Measurements from ENCODE around the gene TRIM9.
"Not testable (repeated sequence)": the region's sequence is repeated elsewhere in the genome, so short reads cannot be mapped to it uniquely, and the experiment has no call there.

TRIM9 gene

DNA sequence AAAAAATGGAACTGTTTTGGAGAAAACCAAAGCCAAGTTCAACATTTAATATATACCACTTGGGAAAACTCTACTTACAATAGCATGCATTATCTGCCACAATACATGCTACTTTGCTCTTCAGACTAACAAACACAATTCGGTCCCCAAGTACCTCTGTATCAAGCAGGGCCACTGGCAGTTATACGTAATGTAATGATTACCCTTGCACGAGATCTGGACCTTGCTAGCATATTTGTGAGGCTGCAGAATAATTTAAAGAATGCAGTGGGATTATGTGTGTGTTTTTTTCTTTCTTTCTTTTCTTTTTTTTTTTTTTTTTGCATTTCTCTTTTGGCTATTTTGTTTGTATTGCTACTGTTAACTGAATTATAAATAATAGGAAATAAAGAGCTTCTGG, 127.8 kb downstream of the TRIM9 start:
- DNase-seq: no peak

DNA sequence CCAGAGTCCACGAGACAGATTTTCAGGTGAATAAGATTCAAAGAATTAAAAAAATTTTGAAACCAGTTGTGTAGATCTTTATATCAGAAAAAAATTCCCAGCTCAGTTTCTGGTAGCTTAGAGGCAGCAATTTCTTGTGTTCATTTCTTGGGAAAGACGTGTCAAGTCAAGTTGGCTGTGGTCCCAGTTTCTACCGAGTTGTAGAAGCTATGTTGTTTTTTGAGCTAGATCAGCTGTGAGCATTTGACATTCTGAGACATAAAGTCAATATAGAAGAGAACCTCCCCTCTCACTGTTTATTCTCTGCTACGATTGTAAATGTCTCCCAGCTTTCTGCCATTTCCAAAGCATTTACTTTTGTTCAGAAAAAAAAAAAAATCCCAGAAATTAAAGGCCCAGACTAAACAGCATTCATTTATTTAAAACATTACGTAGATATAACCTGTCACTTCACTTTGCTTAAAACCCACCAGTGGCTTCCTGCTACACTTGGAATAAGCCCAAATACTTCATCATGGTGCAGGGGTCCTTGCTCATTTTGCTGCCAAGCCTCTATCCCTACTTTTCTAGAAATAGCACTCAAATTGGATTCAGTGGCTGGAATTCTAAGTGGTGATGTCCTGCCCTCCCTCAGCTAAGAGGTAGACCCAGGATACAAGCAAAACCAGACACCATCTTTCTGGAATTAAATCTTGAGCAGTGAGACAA, 130.1 kb downstream of the TRIM9 start:
- DNase-seq: peak in 22 of 58 donors; percentile 7 to 78 (median 37)

DNA sequence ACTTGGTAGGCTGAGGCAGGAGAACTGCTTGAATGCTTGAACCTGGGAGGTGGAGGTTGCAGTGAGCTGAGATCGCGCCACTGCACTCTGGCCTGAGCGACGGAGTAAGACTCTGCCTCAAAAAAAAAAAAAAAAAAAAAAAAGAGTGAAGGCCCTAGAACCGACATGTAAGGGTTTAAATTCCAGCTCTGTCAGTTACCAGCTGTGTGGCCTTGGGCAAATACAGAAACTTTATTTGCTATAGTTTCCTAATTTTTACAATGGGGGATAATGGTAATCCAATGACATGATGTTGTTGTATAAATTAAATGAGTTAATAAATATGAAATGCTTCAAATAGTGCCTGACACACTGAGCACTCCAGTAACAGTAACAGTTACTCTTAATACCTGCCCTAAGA, 131.0 kb downstream of the TRIM9 start:
- DNase-seq: no peak

DNA sequence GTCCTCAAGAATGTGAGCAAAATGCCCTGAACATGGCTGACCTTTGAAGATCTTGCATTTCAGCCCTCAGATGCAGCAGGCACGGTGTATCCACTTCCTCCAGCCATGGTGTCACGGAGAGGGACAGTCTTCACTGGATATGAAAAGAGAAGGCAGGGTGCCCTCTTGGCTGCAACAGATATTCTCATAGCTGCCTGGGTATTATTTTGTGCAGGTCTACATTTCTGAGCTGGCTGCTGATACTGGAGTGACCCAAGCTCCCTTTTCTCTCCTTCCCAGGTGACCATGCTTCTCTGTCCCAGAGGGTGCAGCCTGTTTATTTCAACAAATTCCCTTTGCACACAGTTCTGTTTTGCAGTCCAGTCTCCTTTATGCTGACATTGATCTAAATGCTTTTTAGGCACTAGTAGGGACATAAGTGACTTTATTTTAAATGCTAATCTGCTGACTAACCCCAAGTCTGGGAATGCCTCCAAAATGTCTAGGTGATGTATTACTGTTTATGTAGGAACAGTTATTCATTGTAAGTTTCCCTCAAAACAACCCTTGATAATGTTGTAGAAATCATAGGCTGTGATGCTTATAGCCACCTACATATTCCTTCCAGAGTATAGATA, 133.2 kb downstream of the TRIM9 start:
- DNase-seq: peak in 4 of 58 donors; percentile 10 to 41 (median 12)

DNA sequence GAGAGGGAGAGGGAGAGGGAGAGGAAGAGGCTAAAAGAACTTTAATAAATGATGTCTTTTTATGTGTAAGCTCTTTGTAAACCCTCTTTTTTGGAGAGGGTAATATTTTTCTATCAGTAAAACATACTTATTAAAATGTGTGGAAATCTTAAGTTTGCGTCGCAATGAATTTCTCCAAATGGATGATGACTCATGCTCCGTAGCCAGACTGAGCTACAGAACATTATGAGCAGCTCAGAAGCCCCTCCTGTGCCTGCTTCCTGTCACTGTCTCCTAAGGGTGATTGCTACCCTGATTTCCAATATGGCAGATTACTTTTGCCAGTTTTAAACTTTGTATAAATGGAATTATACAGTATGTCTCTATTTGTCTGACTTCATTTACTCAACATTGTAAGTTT, 137.6 kb downstream of the TRIM9 start:
- peak in 1 of 58 donors; percentile 8 for DNase-seq

DNA sequence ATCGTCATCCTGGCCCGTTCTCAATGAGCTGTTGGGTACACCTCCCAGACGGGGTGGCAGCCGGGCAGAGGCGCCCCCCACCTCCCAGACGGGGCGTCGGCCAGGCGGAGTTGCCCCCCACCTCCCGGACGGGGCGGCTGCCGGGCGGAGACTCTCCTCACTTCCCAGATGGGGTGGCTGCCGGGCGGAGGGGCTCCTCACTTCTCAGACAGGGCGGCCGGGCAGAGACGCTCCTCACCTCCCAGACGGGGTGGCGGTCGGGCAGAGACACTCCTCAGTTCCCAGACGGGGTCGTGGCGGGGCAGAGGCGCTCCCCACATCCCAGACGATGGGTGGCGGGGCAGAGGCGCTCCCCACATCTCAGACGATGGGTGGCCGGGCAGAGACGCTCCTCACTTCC, 138.5 kb downstream of the TRIM9 start:
- not testable (repeated sequence) for DNase-seq

DNA sequence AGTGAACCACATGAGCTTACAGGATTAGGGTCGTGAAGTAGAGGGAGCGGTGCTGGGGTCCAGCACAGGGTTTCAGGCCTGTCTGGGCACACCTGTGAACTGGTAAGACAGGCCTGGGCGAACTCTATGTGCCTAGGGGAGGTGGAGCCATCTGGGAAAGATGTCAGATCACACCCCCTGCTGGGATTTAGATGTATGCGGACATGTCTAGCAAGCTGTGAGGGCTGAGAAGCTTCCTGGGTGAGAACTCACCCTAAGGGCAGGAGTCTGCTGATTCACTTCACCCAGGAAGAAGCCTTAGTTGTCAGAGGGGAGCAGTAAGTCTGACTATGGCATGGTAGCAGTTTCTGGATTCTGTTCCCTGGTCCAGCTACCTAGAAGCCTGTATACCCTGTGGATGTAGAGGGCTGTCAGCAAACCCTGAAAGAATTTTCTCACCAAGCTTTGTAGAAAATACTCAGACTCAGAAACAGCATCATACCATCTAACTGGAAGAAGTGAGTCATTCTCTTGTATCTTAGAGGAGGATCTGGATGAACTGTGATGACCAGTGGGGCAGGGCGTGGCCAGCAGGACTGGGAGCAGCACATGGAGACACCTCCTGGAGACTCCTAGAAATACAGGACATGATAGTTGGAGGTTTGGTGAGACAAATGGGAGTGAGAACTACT, 139.4 kb downstream of the TRIM9 start:
- DNase-seq: peak in 9 of 58 donors; percentile 5 to 56 (median 24)

DNA sequence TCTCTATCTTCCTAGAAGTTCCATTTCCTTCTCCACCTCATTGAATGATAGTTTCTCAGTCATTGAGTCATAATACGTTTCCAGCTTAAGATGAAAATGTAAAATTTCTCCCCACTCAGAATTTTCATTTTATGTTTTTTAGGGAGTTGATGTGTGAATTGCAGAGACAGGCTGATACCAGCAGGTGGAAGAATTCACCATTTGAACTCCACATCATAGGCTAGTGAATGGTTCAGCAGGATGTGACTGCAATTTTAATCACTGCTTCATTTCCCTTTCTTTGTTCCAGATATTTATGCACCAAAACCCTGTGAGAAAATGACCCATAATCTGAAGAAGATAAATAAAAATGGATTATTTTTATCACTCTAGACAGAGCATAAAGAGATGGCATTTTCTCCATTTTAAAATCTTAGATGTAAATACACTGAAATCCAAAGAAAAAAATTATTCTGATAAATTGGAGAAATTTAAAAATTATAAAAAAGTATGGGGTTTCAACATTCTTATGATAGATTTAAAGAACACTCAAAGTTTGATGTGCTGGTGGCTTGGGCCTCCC, 140.0 kb downstream of the TRIM9 start:
- DNase-seq: peak in 3 of 58 donors; percentile 24 to 70 (median 65)

DNA sequence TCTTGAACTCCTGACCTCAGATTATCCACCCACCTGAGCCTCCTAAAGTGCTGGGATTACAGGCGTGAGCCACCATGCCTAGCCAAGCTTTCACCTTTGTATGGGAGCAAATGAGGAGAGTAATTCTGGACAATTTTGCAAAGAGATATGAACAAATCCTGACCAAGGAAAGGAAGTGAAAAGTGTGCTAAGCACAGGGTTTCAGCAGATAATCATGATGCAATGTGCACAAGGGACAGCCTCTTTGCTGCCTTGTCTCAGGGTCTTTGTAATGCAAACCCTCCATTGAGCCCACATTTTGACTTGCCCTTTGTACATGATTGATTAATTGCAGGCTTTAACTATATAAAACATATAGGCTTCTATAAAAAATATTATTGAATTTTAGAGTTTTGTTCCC, 141.4 kb downstream of the TRIM9 start:
- no peak for DNase-seq

DNA sequence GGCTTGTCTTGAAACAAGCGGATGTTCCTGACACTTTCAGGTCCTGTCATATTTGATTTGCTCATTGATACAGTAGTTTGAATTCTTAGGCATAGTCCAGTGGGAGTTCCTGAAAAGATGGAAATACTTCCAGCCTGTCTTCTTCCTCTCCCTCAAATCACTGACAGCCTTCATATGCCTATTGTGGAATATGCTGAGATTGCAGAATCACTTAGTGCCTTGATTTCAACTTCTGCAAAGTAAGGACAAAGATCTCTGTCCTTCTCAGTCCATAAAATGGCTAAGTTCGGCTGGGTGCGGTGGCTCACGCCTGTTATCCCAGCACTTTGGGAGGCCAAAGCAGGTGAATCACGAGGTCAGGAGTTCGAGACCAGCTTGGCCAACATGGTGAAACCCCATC, 143.9 kb downstream of the TRIM9 start:
- DNase-seq: no peak

DNA sequence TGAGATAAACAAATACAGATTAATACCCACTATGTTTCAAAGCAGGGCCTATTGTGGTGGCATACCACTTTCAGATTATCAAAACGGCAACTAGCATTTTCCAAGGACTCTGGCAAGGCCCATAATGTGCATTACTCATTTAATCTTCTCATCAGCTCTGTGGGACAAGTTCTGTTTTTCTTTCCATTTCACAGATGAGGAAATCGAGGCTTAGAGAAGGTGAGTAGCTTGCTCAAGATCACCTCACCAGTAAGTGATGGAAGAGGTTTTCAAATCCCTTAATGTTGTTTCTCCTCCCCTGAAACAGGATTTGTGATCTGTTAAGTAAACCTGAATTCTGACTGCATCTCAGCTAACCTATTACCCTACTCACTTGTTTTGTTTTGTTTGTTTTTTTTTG, 146.7 kb downstream of the TRIM9 start:
- no peak for DNase-seq

DNA sequence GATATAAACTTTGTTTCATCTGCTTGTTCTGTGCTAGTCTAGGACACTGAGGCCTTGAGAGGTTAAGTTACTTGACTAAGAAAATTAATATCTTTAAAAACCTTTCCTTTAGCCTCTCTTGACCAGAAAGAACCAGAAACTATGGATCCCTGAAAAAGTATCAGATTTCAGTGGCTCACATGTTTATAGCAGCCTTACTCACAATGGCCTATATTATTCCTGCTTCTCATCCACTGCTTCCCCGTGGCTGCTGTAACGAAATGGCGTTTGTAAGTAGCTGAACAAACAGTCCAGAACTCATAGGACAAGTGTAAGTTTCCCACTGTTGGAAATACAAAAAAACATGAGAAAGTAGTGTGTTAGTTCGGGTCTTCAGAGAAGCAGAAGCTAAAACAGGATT, 147.5 kb downstream of the TRIM9 start:
- no peak for DNase-seq

DNA sequence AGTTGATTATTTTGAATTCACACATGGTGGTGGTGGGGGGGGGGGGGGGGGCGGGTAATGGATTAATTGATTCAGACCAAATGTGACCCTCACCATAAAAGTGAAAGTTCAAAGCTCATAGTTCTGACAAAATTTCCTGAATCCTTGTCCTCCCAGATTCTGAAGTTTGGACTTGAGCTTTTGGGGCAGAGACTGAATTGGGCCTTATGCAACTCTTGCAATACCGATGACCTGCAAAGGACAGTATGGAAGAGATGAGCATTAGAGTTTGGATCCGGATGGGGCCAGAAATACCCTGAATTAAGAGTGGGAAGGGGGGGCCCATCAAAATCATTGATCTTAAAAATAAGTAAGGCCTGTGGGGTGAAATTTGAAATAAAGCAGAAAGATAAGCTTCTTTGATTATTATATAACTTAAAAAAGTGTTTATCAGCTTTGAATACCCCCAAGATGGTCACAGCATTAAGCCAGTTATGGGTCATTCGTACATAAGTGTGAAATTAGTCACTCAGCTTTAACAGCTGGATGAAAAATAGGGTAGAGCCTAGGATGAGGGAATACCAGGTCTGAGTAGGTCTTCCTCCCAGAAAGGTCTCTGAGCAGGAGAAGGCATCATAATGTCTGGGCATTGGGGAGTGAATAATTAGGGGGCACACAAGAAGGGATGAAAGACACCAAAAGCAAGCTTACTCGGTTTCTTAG, 148.5 kb downstream of the TRIM9 start:
- no peak for DNase-seq

DNA sequence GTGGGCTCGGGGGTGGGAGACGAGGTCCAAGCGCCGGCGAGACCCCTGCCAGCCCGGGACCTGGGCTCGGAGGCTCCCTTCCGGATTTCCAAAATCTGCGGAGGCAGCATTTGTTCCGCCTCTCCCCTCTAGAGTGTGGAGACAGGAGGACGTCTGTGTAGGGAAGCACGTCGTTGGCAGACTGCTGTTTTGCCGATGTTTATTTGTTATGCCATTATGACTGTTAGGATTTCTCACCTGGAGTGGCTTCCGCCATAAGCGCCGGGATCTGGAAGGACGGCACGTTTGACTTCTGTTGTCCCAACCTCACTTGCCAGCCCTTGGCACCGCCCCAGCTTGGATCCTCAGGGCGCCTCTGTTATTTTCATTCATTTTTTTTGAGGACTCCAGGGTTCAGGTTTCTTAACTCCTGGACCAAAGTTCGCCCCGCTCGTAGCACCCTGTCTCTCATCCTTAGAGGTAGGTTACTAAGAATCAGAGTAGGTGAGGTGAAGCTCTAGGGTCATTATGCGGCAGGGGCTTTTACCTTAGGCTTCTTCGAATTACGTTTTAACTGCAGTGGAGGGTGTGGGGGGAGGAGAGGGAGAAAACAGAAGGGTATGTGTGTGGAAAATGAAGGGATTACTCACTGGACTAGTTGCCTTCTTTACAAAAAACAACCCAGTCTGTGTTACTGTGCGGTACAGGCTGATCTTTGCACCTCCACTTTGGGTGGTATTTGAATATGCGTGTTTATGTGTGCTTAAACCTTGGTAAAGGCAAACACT, 150.1 kb downstream of the TRIM9 start:
- DNase-seq: peak in 7 of 58 donors; percentile 6 to 57 (median 31)

DNA sequence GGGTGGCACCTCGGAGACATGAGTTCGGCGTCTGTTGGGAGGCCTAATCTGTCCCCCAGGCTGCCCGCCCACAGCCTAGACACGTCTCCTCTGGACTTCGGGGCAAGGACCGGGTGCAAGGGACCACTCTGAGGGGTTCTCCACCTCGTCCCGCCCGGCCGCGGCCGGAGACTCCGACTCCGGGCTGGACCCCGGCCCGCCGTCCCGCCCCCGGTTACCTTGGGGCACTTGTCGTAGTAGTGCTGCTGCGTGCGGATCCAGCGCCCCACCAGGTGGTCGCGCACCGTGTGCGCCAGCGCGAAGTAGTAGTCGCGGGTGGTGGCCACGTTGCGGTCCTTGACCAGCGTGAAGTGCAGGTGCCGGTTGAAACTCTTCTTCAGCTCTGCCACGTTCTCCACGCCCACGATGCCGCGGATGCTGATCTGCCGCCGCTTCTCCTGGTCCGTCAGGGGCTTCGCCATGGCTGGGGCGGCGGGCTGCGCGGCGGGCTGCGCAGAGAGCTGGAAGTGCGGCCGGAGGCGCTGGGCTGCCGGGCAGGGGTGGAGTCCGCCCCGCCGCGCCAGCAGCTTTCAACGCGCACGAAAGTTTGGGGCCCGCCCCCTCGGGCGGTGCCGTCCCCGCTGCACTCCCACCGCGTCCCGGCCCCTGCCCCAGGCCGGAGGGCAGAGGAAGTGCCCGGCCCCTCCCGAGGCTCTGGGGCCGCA, 150.8 kb downstream of the TRIM9 start, which contains the start of gene PYGL:
PYGL (minus strand) TSS at position 541 of the 704 bp plus-strand sequence; CDS start at position 461, 80 bp downstream.
- DNase-seq: peak in 28 of 58 donors; percentile 9 to 53 (median 34)

DNA sequence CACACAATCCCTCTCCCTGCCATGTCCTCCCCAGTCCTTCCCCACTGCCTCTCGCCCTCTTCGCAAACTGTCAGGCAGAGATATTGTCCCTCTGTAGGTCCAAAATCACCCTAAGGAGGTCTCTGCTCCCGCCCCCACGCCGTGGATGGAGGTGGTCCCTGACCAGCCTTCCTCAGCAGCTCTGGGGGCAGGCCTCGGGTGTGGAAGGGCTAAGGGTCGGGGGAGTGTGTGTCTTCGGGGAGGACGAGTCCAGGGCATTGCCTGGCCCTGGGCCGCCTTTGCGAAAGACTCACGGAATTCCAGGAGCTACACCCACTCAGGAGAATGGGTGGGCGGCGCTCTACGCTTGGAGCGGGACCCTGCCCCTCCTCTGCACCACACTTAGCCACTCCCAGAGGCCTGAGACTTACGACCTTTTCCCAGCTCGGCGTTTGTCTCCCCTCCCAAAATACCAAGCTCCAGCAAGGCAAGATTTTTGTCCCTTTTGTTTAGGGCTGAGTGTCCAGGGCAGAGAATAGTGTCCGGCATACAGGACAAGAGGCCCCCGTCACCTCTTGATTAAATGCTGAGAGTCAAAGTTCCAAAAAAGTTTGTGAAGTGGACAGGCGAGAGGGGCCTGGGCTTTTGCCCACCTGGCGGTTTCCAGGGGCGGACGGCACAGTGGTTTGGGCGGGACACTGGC, 151.5 kb downstream of the TRIM9 start:
- DNase-seq: peak in 1 of 58 donors; percentile 7

DNA sequence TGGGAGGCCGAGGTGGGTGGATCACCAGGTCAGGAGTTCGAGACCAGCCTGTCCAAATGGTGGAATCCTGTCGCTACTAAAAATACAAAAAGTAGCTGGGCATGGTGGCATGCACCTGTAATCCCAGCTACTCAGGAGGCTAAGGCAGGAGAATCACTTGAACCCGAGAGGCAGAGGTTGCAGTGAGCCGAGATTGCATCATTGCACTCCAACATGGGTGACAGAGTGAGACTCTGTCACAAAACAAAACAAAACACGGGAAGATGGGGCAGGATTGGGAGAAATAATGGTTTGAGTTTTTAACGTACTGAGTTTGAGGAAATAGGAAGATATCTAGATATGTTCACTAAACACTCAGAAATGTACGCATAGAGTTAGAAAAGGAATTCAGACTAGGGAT, 153.3 kb downstream of the TRIM9 start:
- not testable (repeated sequence) for DNase-seq

DNA sequence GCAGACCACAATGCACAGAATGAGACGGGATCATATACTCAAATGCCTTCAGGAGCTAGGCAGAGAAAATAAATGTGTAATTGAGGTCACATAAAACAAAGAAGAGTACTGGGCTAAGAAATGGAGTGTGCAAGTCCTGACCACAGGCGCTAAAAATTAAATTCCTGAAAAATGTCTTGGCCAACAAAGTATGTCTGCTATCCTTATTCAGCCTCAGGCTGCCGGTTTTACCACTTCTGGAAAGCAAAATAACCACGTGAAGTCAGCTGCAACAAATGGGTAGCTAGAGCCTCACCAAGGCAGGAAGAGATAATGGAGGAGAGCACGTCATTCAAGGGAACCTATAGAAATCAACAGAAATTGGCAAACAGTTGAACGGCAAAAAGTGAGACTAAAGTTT, 153.8 kb downstream of the TRIM9 start:
- no peak for DNase-seq

DNA sequence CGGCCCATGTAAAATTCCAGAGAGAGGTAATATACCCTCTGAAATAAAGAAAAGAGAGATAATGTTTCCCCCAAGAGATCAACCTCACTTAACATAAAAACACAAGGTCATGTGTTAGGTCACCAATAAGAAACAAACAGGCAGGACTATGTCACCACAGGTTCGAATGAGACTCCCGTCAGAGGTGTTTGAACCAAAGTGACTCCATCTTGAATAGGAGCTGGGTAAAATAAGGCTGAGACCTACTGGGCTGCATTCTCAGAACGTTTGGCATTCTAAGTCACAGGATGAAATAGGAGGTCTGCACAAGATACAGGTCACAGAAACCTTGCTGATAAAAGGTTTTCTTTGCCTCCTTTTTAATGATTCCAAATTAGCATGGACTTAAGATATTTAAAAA, 157.1 kb downstream of the TRIM9 start:
- DNase-seq: no peak

Measured in anterior cingulate cortex (tissue), 58 donors.